Measurements from ENCODE around the gene RAP1GDS1.
"Not testable (repeated sequence)": the region's sequence is repeated elsewhere in the genome, so short reads cannot be mapped to it uniquely, and the experiment has no call there.

The RAP1GDS1 gene

DNA sequence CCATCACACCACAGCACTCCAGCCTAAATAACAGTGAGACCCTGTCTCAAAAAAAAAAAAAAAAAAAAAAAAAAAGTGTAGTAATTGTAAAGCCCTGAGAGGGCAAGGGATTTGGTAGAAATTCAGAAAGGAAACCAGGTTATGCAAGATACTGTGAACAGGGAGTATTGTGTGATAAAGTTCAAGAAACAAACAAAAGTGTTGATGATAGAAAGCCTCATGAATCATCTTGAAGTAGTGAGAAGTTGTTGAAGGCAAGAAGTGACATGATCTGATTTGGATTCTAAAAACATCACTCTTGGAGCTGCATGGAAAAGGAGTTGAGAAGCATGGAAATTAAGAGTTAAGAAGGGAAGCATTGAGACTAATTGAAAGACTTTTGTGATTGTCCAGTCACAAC is 102.2 kb downstream of the RAP1GDS1 start:
- no peak overlapping the region for H3K4me3 ChIP-seq (ENCODE audit: low read depth, low read length)
- H3K36me3 ChIP-seq (ENCODE audit: control insufficient read depth in 2 of 2, insufficient read depth in 1 of 2, low read length in 2 of 2) = no peaks in the 10 kb centered on the region
- POLR2A ChIA-PET = no interaction called here
- CTCF ChIA-PET = interaction anchor here (0.5 kb wide), 1 partner anchor 444 kb away, joined by 3 read pairs; no protein-coding TSS in a partner anchor
- no peak for TF ChIP-seq BCL11B (tag by site-specific recombination; IDR thresholded peaks at IDR 0.05; ENCODE audit: low read depth)
- TF ChIP-seq, protein P1, sequence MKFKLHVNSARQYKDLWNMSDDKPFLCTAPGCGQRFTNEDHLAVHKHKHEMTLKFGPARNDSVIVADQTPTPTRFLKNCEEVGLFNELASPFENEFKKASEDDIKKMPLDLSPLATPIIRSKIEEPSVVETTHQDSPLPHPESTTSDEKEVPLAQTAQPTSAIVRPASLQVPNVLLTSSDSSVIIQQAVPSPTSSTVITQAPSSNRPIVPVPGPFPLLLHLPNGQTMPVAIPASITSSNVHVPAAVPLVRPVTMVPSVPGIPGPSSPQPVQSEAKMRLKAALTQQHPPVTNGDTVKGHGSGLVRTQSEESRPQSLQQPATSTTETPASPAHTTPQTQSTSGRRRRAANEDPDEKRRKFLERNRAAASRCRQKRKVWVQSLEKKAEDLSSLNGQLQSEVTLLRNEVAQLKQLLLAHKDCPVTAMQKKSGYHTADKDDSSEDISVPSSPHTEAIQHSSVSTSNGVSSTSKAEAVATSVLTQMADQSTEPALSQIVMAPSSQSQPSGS (tag by site-specific recombination; IDR thresholded peaks at IDR 0.05; ENCODE audit: low read depth) = no peak
- H3K27ac ChIP-seq (ENCODE audit: extremely low read depth, low read depth, low read length) = no peak overlapping the region
- no peaks in the 10 kb centered on the region for H3K9me3 ChIP-seq (ENCODE audit: control insufficient read depth, insufficient read depth, low read depth, low read length)
- H3K4me1 ChIP-seq (ENCODE audit: control insufficient read depth, insufficient read depth, low read length) = no peaks in the 10 kb centered on the region

DNA sequence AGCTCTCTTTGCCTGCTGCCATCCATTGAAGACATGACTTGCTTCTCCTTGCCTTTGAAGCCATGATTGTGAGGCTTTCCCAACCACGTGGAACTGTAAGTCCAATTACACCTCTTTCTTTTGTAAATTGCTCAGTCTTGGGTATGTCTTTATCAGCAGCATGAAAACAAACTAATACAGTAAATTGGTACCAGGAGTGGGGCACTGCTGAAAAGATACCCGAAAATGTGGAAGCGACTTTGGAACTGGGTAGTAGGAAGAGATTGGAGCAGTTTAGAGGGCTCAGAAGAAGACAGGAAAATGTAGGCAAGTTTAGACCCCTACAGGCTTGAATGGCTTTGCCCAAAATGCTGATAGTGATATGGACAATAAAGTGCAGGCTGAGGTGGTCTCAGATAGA is 105.1 kb downstream of the RAP1GDS1 start:
- H3K36me3 ChIP-seq (ENCODE audit: control insufficient read depth in 2 of 2, insufficient read depth in 1 of 2, low read length in 2 of 2); H3K4me1 ChIP-seq (ENCODE audit: control insufficient read depth, insufficient read depth, low read length); CTCF ChIA-PET; POLR2A ChIA-PET; H3K4me3 ChIP-seq (ENCODE audit: low read depth, low read length); H3K27ac ChIP-seq (ENCODE audit: extremely low read depth, low read depth, low read length); H3K9me3 ChIP-seq (ENCODE audit: control insufficient read depth, insufficient read depth, low read depth, low read length): not testable (repeated sequence)
- peak; percentile 70 for TF ChIP-seq ZNF707 (tag by site-specific recombination; IDR thresholded peaks at IDR 0.05)

DNA sequence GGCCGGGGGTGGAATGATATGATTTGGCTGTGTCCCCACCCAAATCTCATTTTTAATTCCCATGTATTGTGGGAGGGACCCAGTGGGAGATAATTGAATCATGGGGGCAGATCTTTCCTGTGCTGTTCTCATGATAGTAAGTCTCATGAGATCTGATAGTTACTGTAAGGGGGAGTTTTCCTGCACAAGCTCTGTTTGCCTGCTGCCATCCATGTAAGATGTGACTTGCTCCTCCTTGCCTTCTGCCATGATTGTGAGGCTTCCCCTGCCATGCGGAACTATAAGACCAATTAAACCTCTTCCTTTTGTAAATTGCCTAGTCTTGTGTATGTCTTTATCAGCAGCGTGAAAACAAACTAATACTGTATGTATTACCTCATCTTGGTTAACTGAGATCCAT is 106.8 kb downstream of the RAP1GDS1 start:
- POLR2A ChIA-PET; H3K36me3 ChIP-seq (ENCODE audit: control insufficient read depth in 2 of 2, insufficient read depth in 1 of 2, low read length in 2 of 2); H3K4me3 ChIP-seq (ENCODE audit: low read depth, low read length); H3K4me1 ChIP-seq (ENCODE audit: control insufficient read depth, insufficient read depth, low read length); H3K9me3 ChIP-seq (ENCODE audit: control insufficient read depth, insufficient read depth, low read depth, low read length); H3K27ac ChIP-seq (ENCODE audit: extremely low read depth, low read depth, low read length); CTCF ChIA-PET: not testable (repeated sequence)

DNA sequence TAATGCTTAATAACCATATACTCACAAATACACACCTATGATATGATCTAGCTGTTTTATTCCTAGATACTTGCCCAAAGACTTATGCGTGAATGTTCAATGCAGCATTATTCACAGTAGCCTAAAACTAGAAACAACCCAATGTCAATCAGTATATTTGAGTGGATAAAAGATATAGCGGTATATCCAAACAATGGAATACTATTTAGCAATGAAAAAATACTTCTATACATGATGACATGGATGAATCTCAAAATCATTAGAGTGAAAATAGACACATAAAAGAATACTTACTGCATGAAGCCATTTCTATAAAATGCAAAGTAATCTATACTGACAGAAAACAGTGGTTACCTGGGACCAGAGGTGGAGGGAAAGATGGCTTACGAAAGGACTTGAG is 108.1 kb downstream of the RAP1GDS1 start:
- no peaks in the 10 kb centered on the region for H3K36me3 ChIP-seq (ENCODE audit: control insufficient read depth in 2 of 2, insufficient read depth in 1 of 2, low read length in 2 of 2)
- no peaks in the 10 kb centered on the region for H3K9me3 ChIP-seq (ENCODE audit: control insufficient read depth, insufficient read depth, low read depth, low read length)
- H3K4me1 ChIP-seq (ENCODE audit: control insufficient read depth, insufficient read depth, low read length) = no peaks in the 10 kb centered on the region
- H3K4me3 ChIP-seq (ENCODE audit: low read depth, low read length) = no peak overlapping the region
- ChIA-PET CTCF (no interaction called here), POLR2A (no interaction called here)
- TF ChIP-seq ZNF19 (tag by site-specific recombination; IDR thresholded peaks at IDR 0.05; ENCODE audit: low read depth) = no peak
- TF ChIP-seq ZNF776 (tag by site-specific recombination; IDR thresholded peaks at IDR 0.05; ENCODE audit: borderline replicate concordance) = no peak
- TF ChIP-seq ZNF138 (tag by site-specific recombination; IDR thresholded peaks at IDR 0.05; ENCODE audit: borderline replicate concordance) = no peak
- no peak for TF ChIP-seq ZNF544 (tag by site-specific recombination; IDR thresholded peaks at IDR 0.05)
- no peak for TF ChIP-seq OSR2 (tag by site-specific recombination; IDR thresholded peaks at IDR 0.05)
- TF ChIP-seq ZNF416 (tag by site-specific recombination; IDR thresholded peaks at IDR 0.05) = no peak
- TF ChIP-seq ZNF211 (tag by site-specific recombination; IDR thresholded peaks at IDR 0.05; ENCODE audit: low read depth) = no peak
- TF ChIP-seq ZNF248 (tag by site-specific recombination; IDR thresholded peaks at IDR 0.05) = no peak
- TF ChIP-seq ZNF112 (tag by site-specific recombination; IDR thresholded peaks at IDR 0.05) = no peak
- TF ChIP-seq EGR2 (tag by site-specific recombination; IDR thresholded peaks at IDR 0.05; ENCODE audit: low read depth) = no peak
- TF ChIP-seq ZNF391 (tag by site-specific recombination; IDR thresholded peaks at IDR 0.05; ENCODE audit: borderline replicate concordance, low read depth) = no peak
- no peak for TF ChIP-seq ZNF530 (tag by site-specific recombination; IDR thresholded peaks at IDR 0.05; ENCODE audit: low read depth)
- TF ChIP-seq, protein P2, sequence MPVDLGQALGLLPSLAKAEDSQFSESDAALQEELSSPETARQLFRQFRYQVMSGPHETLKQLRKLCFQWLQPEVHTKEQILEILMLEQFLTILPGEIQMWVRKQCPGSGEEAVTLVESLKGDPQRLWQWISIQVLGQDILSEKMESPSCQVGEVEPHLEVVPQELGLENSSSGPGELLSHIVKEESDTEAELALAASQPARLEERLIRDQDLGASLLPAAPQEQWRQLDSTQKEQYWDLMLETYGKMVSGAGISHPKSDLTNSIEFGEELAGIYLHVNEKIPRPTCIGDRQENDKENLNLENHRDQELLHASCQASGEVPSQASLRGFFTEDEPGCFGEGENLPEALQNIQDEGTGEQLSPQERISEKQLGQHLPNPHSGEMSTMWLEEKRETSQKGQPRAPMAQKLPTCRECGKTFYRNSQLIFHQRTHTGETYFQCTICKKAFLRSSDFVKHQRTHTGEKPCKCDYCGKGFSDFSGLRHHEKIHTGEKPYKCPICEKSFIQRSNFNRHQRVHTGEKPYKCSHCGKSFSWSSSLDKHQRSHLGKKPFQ (tag by site-specific recombination; IDR thresholded peaks at IDR 0.05) = no peak
- TF ChIP-seq ZNF423 (tag by site-specific recombination; IDR thresholded peaks at IDR 0.05) = no peak
- no peak for TF ChIP-seq SCRT2 (tag by site-specific recombination; IDR thresholded peaks at IDR 0.05)
- TF ChIP-seq ZNF555 (tag by site-specific recombination; conservative IDR thresholded peaks at IDR 0.05) = no peak
- no peak overlapping the region for H3K27ac ChIP-seq (ENCODE audit: extremely low read depth, low read depth, low read length)
